Stimulated activated CD4-positive, alpha-beta T cell treated with anti-CD3 and anti-CD28 coated beads, TNF-alpha, amount 100 ng/mL, for 48 hours (primary cell): ENCODE measurements around the gene CNIH3.

Source experiments
- DNase-seq, 3 donors: peaks; one replicate each; pipeline ENCODE4 v3.0.0-alpha.2; 2020; ENCODE audit warnings: low read depth in 3 of 3

Gene CNIH3

GRCh38 chr1:224722838-224723237 is 106.7 kb downstream of the CNIH3 start:
- DNase-seq = no peak

DNA sequence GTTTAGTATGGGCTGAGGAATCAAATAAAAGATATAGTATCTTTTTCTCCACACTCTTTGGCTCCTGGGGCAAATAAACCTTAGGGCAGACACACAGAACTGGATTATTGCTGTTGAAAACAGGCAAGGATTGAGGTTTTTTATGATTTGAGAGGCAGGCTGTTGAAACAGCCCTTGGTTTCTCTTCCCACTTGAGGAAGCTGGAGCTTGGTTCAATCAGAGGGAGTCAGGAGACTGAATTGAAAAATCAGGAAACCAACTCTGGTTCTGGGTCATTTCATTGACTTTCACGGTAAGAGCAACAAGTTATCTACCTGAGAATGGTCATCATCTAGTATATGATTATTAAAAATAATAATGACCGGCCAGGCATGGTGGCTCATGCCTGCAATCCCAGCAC is 108.4 kb downstream of the CNIH3 start:
- no peak for DNase-seq

DNA sequence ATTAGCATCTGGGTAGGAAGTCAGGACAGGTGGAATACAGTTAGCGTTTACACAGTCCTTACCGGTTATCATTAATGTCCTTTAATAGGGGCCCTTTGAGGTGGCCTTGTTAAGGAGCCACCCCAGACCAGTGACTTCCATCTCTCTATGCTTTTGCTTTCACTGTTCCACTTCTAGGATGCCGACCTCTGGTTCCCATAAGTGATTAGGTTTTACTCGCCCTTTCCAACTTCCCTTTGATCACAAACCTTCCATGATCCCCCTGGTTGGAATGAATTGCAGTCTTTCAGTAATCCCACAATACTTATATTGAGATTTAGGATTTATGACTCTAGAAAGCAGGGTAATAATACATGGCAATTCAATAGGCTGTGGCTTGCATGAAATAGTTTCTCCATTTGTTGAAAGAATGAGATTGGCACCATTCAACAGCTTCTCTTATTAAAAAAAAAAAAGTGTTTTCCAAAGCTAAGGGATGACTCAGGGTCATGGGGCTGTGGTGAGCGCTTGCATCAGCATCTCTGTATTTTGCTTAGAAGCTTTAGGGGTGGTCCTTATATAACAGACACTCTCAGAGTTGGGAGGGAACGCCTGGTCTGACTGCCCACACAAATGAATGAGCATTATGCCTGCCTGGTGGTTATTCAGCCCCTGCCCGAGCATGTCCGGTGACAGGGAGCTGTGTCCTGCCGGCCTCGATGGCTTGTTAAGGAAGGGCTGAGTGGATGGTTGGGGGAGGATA is 110.5 kb downstream of the CNIH3 start:
- DNase-seq = no peak

DNA sequence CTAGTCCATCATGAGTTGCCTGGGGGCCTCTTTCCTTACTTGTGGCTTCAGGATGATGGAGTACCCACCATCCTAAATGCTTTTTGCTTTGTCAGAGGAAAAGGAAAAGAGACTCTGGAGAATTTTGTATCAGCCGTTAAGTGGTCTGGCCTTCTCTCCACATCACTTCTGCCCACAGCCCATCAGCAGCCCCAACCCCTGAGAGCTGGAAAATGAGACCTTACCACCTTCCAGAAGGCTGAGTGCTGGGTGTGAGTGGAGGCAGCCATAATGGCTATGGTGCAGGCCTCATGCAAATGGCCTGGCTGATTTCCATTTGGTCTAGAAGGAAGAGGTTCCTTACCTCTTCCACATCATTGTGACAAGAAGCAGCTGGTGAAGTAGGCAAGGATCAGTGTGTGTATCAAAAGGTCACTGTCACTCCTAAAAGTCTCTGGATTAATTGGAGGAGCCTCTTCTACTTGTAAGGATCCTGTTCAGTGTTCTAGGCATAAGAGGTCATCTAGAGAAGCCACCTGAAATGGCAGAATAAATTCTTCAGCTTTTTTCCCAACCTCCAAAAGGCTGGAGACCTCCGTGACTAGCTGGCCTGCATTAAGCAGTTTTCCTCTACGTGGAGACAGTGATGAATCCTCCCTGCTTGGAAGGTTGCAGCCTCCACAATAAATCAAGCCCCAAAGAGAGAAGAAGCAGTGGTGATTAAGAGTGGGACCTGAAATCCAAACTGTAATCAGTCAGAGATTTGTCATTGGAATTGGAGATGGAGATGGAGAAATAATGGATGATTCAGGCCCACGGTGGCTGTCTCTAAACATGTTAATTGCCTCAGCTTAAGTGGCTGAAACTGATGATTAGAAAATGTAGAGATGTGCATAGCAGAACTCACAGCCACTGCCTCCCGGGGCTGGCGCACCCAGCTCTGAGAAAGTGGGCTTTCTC is 111.5 kb downstream of the CNIH3 start:
- no peak for DNase-seq

DNA sequence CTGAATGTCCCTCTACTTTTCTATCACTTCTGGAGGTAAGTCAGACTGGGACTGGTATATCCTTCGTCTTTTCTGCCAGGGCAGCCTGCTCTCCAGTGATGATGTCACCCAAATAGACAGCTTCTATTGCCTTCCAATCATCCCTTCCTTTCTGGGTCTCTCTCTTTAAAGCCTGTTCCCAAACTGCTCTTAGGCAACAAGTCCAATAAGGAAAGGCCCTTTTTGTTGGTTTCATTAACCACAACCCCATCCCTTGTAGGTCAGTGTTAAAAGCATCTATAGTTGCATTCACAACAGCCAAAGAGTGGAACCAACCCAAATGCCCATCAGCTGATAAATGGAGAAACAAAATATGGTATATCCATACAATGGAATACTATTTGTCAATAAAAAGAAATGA is 114.4 kb downstream of the CNIH3 start:
- no peak for DNase-seq

DNA sequence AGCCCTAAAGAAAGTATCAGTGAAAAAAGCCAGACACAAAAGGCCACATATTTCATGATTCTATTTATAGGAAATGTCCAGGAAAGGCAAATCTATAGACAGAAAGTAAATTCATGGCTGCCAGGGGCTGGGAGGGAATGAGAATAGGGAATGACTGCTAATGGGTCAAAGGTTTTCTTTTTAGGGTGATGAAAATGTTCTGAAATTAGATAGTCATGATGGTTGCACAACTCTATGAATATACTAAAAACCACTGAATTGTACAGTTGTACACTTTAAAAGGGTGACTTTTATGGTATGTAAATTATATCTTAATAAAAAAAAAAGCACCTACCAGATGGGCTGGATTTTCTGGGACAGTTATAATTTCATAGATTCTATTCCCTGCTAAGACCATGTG is 114.8 kb downstream of the CNIH3 start:
- no peak for DNase-seq

- no peak for DNase-seq
Measured at GRCh38 chr1:224731633-224732032, 115.5 kb downstream of the CNIH3 start.

- no peak for DNase-seq
Measured at GRCh38 chr1:224732377-224733026, 116.4 kb downstream of the CNIH3 start.

DNA sequence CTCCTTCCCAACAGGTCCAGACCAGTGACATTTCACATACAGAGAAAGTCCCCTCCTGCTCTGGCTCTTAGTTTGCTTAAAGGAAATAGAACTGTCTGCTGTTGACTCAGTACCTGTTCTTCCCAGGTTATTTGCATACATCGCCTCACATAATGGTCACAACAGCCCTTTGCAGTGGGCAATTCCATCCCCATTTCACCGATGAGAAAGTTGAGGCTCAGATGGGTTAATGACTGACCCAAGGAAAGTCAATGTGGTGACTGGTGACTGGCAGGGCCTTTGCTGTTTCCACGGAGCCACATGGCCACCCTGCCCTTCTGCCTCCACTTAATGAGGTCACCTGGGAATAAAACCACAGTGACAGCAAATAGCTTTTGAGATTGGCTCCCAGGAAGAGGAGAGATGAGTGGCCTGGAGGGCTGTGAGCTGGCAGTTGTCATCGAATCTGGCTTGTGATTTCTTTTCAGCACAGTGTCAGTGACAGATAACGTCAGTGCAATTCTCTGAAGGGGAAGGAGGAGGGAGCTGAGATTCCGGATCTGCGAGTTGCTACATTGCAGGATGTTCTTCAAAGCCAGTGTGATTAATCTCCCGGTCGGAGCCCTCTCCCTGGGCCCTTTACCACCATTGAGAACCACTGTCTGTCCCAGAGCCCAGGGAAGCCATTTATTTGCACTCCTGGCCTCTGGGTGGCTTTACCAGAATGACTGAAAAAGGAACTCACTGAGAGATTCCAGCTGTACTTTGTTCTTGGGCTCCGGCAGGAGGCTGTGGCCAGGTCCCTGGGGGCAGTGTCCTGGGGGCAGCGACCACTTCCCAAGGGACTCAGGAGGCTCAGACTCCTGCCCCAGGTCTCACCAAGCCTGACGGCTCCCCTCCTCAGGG is 117.2 kb downstream of the CNIH3 start:
- DNase-seq = no peak

- no peak for DNase-seq
Measured at GRCh38 chr1:224734261-224734935, 118.3 kb downstream of the CNIH3 start.

- no peak for DNase-seq
Measured at GRCh38 chr1:224735159-224735558, 119.0 kb downstream of the CNIH3 start.

DNA sequence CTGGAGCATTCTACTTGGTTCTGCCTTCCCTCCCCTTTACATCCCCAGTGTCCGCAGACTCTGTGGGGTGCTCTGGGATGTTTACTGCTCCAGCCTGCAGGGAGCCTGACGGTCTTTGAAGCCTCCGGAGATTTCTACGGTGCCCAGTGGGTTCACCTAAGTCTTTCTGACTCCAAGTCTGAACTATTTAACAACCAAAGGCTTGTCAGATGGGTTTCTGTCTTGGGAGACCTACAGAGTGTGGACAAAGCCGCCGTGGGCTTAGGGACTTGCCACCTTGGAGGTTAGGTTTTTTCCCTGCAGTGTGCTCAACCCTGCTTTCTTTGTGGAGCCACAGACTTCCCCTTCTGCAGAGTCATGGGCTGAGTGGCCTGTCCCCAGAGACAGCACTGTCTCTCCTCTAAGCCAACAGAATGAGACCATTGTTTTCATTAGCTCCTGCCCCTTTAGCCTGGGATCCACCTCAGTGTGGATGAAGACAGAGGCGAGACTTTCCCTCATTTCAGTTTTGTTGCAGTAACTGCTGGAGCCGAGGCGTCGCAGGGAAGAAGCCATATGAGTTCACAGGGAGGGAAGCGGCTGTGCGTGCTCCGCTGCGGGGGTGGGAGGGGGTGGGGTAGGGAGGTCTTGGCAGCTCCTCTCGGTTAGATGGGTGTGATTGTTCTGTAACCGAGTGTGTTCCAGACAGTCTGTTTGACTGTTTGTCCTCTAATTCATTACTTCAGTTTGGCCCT is 120.7 kb downstream of the CNIH3 start:
- no peak for DNase-seq

- no peak for DNase-seq
Measured at GRCh38 chr1:224737353-224737727, 121.2 kb downstream of the CNIH3 start.

- no peak for DNase-seq
Measured at GRCh38 chr1:224739303-224739996, 123.3 kb downstream of the CNIH3 start.

- no peak for DNase-seq
Measured at GRCh38 chr1:224739997-224740684, 124.0 kb downstream of the CNIH3 start.

DNA sequence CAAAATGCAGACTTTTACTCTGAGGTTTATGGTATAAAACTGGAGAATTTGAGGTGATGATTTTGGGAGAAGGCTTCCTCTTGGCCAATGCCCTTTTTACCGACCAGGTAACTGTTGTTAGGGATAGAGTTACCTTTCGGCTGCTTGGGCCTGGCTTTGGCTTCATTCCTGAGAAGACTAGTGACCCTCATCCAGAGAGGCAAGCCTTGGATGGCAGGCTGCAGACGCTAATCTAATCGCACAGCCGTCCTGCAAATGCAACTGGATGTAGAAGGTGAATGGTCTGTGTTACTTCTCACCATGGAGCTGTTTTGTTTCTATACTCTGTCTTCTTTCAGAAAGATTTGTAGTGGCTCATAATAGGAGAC is 124.6 kb downstream of the CNIH3 start:
- DNase-seq = no peak

DNA sequence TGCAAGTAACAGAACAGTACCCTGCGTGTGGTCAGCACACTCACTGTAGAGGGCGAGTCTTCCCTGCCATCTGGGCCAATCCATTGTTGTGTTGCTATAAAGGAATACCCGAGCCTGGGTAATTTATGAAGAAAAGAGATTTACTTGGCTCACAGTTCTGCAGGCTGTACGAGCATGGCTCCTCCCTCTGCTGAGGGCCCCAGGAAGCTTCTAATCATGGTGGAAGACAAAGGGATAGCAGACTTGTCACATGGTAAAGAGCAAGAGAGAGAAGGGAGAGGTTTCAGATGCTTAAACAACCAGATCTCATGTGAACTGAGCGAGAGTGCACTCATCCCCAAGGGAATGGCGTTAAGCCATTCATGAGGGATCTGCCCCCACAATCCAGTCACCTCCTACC is 126.2 kb downstream of the CNIH3 start:
- DNase-seq = no peak

GRCh38 chr1:224743608-224744164 is 127.6 kb downstream of the CNIH3 start:
- no peak for DNase-seq

GRCh38 chr1:224744521-224744920 is 128.4 kb downstream of the CNIH3 start:
- DNase-seq = no peak
